ENCODE results near the gene TTLL6.

DNA sequence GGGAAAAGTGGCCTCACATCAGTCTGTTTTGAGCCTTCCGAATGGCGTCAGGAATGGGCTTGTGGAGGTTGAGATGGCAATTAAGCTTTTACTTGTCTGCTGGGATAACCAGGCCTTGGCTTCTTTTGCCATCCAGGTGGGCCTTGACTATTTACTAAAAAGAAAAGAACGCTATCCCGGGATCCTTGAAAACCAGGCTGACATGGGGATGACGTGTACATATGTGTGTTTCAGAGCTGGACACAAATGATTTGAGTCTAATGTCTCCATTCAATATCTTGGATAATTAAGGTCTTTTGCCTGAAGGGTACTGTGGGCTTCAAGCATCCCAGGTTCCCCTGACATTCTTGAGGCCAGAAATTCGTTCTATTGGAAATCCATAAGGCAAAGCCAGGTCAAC is 55.9 kb downstream of the TTLL6 start:
- TF ChIP-seq, protein P1, sequence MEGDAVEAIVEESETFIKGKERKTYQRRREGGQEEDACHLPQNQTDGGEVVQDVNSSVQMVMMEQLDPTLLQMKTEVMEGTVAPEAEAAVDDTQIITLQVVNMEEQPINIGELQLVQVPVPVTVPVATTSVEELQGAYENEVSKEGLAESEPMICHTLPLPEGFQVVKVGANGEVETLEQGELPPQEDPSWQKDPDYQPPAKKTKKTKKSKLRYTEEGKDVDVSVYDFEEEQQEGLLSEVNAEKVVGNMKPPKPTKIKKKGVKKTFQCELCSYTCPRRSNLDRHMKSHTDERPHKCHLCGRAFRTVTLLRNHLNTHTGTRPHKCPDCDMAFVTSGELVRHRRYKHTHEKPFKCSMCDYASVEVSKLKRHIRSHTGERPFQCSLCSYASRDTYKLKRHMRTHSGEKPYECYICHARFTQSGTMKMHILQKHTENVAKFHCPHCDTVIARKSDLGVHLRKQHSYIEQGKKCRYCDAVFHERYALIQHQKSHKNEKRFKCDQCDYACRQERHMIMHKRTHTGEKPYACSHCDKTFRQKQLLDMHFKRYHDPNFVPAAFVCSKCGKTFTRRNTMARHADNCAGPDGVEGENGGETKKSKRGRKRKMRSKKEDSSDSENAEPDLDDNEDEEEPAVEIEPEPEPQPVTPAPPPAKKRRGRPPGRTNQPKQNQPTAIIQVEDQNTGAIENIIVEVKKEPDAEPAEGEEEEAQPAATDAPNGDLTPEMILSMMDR (IDR thresholded peaks at IDR 0.05; ENCODE audit: low read length) = no peak
- no peak for TF ChIP-seq EZH2 (IDR thresholded peaks at IDR 0.05; ENCODE audit: borderline replicate concordance, low read length)
